Measurements from ENCODE around the gene TEK. TPM values are rescaled to one million over a fixed set of nuclear protein-coding genes. Genes with fewer than 3 reads are reported as not detected.
"Not testable (repeated sequence)": the region's sequence is repeated elsewhere in the genome, so short reads cannot be mapped to it uniquely, and the experiment has no call there.

TEK gene
- total RNA-seq, 4 donors from 2014 or later, result 7.5 to 17.4 (median 15.5) TPM

DNA sequence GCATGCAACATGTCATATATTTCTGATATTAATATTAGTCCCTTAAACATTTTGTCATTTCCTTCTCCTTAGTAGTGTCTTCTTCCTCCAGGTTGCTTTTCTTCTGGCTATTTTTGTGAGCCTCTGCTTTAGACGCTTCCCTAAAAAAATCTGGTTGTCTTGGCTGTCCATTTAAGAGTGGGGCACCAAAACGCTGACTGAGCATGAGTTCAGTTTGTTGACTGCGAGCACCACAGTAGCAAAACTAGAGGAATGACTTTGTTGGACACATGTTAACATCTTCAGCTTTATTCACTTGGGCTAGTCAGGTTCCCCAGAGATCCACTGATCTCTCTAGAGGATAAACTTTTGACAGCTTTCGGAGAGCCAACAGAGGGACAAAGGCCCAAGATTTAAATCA is 19.3 kb upstream of the TEK start:
- no peak for DNase-seq (ENCODE audit: extremely low spot score)
- TF ChIP-seq EP300 (IDR thresholded peaks at IDR 0.05), result no peak
- no peak for TF ChIP-seq POLR2AphosphoS5 (IDR thresholded peaks at IDR 0.05)
- TF ChIP-seq, protein P1, sequence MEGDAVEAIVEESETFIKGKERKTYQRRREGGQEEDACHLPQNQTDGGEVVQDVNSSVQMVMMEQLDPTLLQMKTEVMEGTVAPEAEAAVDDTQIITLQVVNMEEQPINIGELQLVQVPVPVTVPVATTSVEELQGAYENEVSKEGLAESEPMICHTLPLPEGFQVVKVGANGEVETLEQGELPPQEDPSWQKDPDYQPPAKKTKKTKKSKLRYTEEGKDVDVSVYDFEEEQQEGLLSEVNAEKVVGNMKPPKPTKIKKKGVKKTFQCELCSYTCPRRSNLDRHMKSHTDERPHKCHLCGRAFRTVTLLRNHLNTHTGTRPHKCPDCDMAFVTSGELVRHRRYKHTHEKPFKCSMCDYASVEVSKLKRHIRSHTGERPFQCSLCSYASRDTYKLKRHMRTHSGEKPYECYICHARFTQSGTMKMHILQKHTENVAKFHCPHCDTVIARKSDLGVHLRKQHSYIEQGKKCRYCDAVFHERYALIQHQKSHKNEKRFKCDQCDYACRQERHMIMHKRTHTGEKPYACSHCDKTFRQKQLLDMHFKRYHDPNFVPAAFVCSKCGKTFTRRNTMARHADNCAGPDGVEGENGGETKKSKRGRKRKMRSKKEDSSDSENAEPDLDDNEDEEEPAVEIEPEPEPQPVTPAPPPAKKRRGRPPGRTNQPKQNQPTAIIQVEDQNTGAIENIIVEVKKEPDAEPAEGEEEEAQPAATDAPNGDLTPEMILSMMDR (IDR thresholded peaks at IDR 0.05), result no peak
- no peak for TF ChIP-seq POLR2A (IDR thresholded peaks at IDR 0.05; ENCODE audit: low read depth)
- H3K27ac ChIP-seq (replicated peaks in 1 of 4), result no peak overlapping the region
- H3K36me3 ChIP-seq, result no peaks in the 10 kb centered on the region
- peaks cover 8 to 12% (median 10%) of the 10 kb centered on the region in 4 donors for H3K4me1 ChIP-seq
- intact Hi-C loops (cut with DNase I), result no loop called here
- 92% methylated on average over 4 of the region's 4 CpGs for WGBS
- no peak overlapping the region for H3K4me3 ChIP-seq
- H3K27me3 ChIP-seq, result no peaks in the 10 kb centered on the region
- no peaks in the 10 kb centered on the region for H3K9me3 ChIP-seq

GRCh38 chr9:27090231-27090630 is 18.8 kb upstream of the TEK start:
- intact Hi-C loops (cut with DNase I), result no loop called here
- no peak overlapping the region for H3K27ac ChIP-seq (replicated peaks in 1 of 4)
- no peaks in the 10 kb centered on the region for H3K9me3 ChIP-seq
- no peaks in the 10 kb centered on the region for H3K27me3 ChIP-seq
- TF ChIP-seq POLR2AphosphoS5 (IDR thresholded peaks at IDR 0.05) (no peak), EP300 (IDR thresholded peaks at IDR 0.05) (no peak), POLR2A (IDR thresholded peaks at IDR 0.05; ENCODE audit: low read depth) (no peak)
- TF ChIP-seq, protein P1 (IDR thresholded peaks at IDR 0.05), result no peak
- no peak overlapping the region for H3K4me3 ChIP-seq
- H3K36me3 ChIP-seq, result no peaks in the 10 kb centered on the region
- peaks cover 7 to 12% (median 10%) of the 10 kb centered on the region in 4 donors for H3K4me1 ChIP-seq
- DNase-seq (ENCODE audit: extremely low spot score), result no peak

- Histone ChIP-seq H3K36me3 (no peaks in the 10 kb centered on the region), H3K9me3 (no peaks in the 10 kb centered on the region), H3K4me1 (peaks cover 3 to 12% (median 10%) of the 10 kb centered on the region in 4 donors), H3K4me3 (no peak overlapping the region), H3K27ac (replicated peaks in 1 of 4) (no peak overlapping the region), H3K27me3 (no peaks in the 10 kb centered on the region)
- 91% methylated on average over 1 of the region's 1 CpG for WGBS
- intact Hi-C loops (cut with DNase I), result no loop called here
- DNase-seq (ENCODE audit: extremely low spot score), result no peak
- TF ChIP-seq EP300 (IDR thresholded peaks at IDR 0.05) (no peak), POLR2A (IDR thresholded peaks at IDR 0.05; ENCODE audit: low read depth) (no peak), POLR2AphosphoS5 (IDR thresholded peaks at IDR 0.05) (no peak)
- TF ChIP-seq, protein P1 (IDR thresholded peaks at IDR 0.05), result no peak
Measured at GRCh38 chr9:27090711-27091110, 18.3 kb upstream of the TEK start.

DNA sequence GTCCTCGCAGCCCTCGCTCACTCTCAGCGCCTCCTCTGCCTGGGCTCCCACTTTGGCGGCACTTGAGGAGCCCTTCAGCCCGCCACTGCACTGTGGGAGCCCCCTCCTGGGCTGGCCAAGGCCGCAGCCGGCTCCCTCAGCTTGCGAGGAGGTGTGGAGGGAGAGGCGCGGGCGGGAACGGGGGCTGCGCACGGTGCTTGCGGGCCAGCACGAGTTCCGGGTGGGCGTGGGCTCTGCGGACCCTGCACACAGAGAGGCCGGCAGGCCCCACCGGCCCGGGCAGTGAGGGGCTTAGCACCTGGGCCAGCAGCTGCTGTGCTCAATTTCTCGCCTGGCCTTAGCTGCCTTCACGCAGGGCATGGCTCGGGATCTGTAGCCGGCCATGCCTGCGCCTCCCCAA is 16.5 kb upstream of the TEK start:
- WGBS, result 99% methylated on average over 15 of the region's 27 CpGs
- DNase-seq (ENCODE audit: extremely low spot score); H3K4me1 ChIP-seq; H3K4me3 ChIP-seq; H3K27ac ChIP-seq (replicated peaks in 1 of 4); H3K36me3 ChIP-seq; intact Hi-C loops (cut with DNase I); H3K9me3 ChIP-seq; H3K27me3 ChIP-seq: not testable (repeated sequence)

GRCh38 chr9:27093384-27094067 is 15.5 kb upstream of the TEK start:
- H3K4me1 ChIP-seq; H3K4me3 ChIP-seq; H3K9me3 ChIP-seq; intact Hi-C loops (cut with DNase I); H3K27me3 ChIP-seq; H3K36me3 ChIP-seq; H3K27ac ChIP-seq (replicated peaks in 1 of 4); DNase-seq (ENCODE audit: extremely low spot score): not testable (repeated sequence)
- WGBS, result 94% methylated on average over 17 of the region's 17 CpGs
